ENCODE measurements around the gene HLCS. TPM values are rescaled to one million over a fixed set of nuclear protein-coding genes. Genes with fewer than 3 reads are reported as not detected.

HLCS gene
- total and polyA plus RNA-seq, 2 of the 4 experiments (the other 2 are of a cell fraction) = 10.6 to 21.0 TPM

GRCh38 chr21:36796070-36796469, 170.4 kb downstream of the HLCS start:
- WGBS, 2 experiments (ENCODE audit: extremely low coverage in 2 of 2, insufficient read length in 1 of 2) = no CpG with 5 or more reads among the region's 2 CpGs

More at GRCh38 chr21:36796070-36796469, 170.4 kb downstream of the HLCS start:
- H3K27me3 ChIP-seq (ENCODE audit: control insufficient read depth, insufficient read depth, low read length) = no peaks in the 10 kb centered on the region
- ATAC-seq (ENCODE audit: low read depth) = no peak
- H3K4me1 ChIP-seq (ENCODE audit: control insufficient read depth, insufficient read depth, low read length) = peaks cover 7% of the 10 kb centered on the region
- peaks cover 15% of the 10 kb centered on the region for H3K9me1 ChIP-seq (ENCODE audit: insufficient read depth, low read length)
- no peak overlapping the region for H3K56ac ChIP-seq (ENCODE audit: extremely low read depth, insufficient read depth, low read length)
- BruUV-seq (replicated peaks) = no TSS peak
- no peak overlapping the region for H3K4ac ChIP-seq (ENCODE audit: low read depth, low read length)
- H3K18ac ChIP-seq (ENCODE audit: low read depth, low read length) = no peak overlapping the region
- no peak overlapping the region for H2AK9ac ChIP-seq (replicated peaks; ENCODE audit: low read depth, low read length, poor library complexity)
- no peaks in the 10 kb centered on the region for H3K36me3 ChIP-seq (ENCODE audit: control insufficient read depth, insufficient read depth, low read length)
- H4K20me1 ChIP-seq (ENCODE audit: insufficient read depth, low read length) = no peaks in the 10 kb centered on the region
- no peak overlapping the region for H3K23ac ChIP-seq (ENCODE audit: low read depth, low read length)
- dilution Hi-C loops (cut with HindIII; ENCODE audit: low sequenced_read_pairs, unreplicated experiment) = no loop called here
- no peak overlapping the region for H3K14ac ChIP-seq (replicated peaks; ENCODE audit: low read depth, low read length)
- H4K91ac ChIP-seq (ENCODE audit: insufficient read depth, low read depth, low read length) = no peak overlapping the region
- intact Hi-C loops (cut with micrococcal nuclease) = no loop called here
- H3K79me1 ChIP-seq (ENCODE audit: low read depth in 1 of 2, low read length in 2 of 2) = peaks cover 2 to 16% of the 10 kb centered on the region in 2 experiments; a peak in 3 of 4 replicates
- no peak overlapping the region for H4K5ac ChIP-seq (ENCODE audit: low read depth, low read length)
- ChIA-PET POLR2A (ENCODE audit: unreplicated experiment) (no interaction called here), CTCF (no interaction called here)
- peaks cover 5% of the 10 kb centered on the region; the same call in 1 of the 2 replicates for H3K9me3 ChIP-seq (ENCODE audit: control insufficient read depth, insufficient read depth, low read length)
- no peak overlapping the region for H3K4me3 ChIP-seq (ENCODE audit: insufficient read depth, low read depth, low read length)
- no peak overlapping the region for H2BK20ac ChIP-seq (ENCODE audit: low read depth, low read length)
- no peak overlapping the region for H2BK120ac ChIP-seq (ENCODE audit: low read depth, low read length)
- no peak overlapping the region for H2BK5ac ChIP-seq (ENCODE audit: low read depth, low read length, poor library complexity, severe bottlenecking)
- TF ChIP-seq RCOR1 (IDR thresholded peaks at IDR 0.05; ENCODE audit: insufficient replicate concordance, low read length) (no peak), CTCF (conservative IDR thresholded peaks at IDR 0.05; ENCODE audit: low read depth, low read length) (no peak), ELK1 (IDR thresholded peaks at IDR 0.05; ENCODE audit: borderline replicate concordance, low read depth, low read length) (no peak), SMC3 (IDR thresholded peaks at IDR 0.05; ENCODE audit: low read depth, low read length) (no peak), NFE2L2 (IDR thresholded peaks at IDR 0.05; ENCODE audit: low read depth, low read length) (no peak), RAD21 (IDR thresholded peaks at IDR 0.05; ENCODE audit: low read length) (no peak), MXI1 (IDR thresholded peaks at IDR 0.05; ENCODE audit: borderline replicate concordance, low read depth, low read length) (no peak), POLR2A (IDR thresholded peaks at IDR 0.05; ENCODE audit: low read depth, low read length) (no peak), CHD1 (IDR thresholded peaks at IDR 0.05; ENCODE audit: low read depth, low read length) (no peak), BHLHE40 (IDR thresholded peaks at IDR 0.05; ENCODE audit: low read depth, low read length) (no peak), USF2 (IDR thresholded peaks at IDR 0.05; ENCODE audit: low read depth, low read length) (no peak), FOS (IDR thresholded peaks at IDR 0.05; ENCODE audit: low read depth, low read length) (no peak), CEBPB (IDR thresholded peaks at IDR 0.05; ENCODE audit: low read depth, low read length) (no peak), RFX5 (IDR thresholded peaks at IDR 0.05; ENCODE audit: low read depth, low read length) (no peak), MAFK (IDR thresholded peaks at IDR 0.05; ENCODE audit: low read depth, low read length) (no peak), MAZ (IDR thresholded peaks at IDR 0.05; ENCODE audit: borderline replicate concordance, low read depth, low read length) (no peak)
- no peak overlapping the region for H2BK15ac ChIP-seq (ENCODE audit: low read depth, low read length)
- no peak overlapping the region for H3K27ac ChIP-seq (ENCODE audit: insufficient read depth, low read length)
- DNase-seq = no peak
- in situ Hi-C loops (cut with MboI; ENCODE audit: low sequenced_read_pairs) = no loop called here
- no peak overlapping the region for H4K8ac ChIP-seq (ENCODE audit: low read depth in 2 of 2, low read length in 2 of 2)
- H3K9ac ChIP-seq (ENCODE audit: low read depth, low read length) = no peak overlapping the region
- H2AFZ ChIP-seq (replicated peaks; ENCODE audit: low read length, poor library complexity) = no peak overlapping the region
- no peak overlapping the region for H2AK5ac ChIP-seq (ENCODE audit: low read depth, low read length)
- H3K4me2 ChIP-seq (ENCODE audit: low read depth, low read length) = no peak overlapping the region

All from IMR-90 (cell line).